Glutamatergic neuron (in vitro differentiated cells): ENCODE results near the gene JAKMIP2. TPM values are rescaled to one million over a fixed set of nuclear protein-coding genes. Genes with fewer than 3 reads are reported as not detected.
"Not testable (repeated sequence)": the region's sequence is repeated elsewhere in the genome, so short reads cannot be mapped to it uniquely, and the experiment has no call there.

ENCODE experiments used
- DNase-seq: peaks from one replicate; pipeline ENCODE4 v3.0.0; 2022
- H3K27ac Mint-ChIP-seq: one replicate; pipeline ENCODE4 v1.8.0; 2020; ENCODE audit warnings: mild to moderate bottlenecking, mixed read lengths, inconsistent platforms; ENCODE audit not compliant: unreplicated experiment
- H3K27me3 Mint-ChIP-seq: one replicate; pipeline ENCODE4 v1.8.0; 2020; ENCODE audit warnings: mild to moderate bottlenecking, moderate library complexity, mixed read lengths, inconsistent platforms; ENCODE audit not compliant: unreplicated experiment
- H3K36me3 Mint-ChIP-seq: one replicate; pipeline ENCODE4 v1.8.0; 2020; ENCODE audit warnings: mild to moderate bottlenecking, mixed read lengths, inconsistent platforms; ENCODE audit not compliant: unreplicated experiment
- H3K4me1 Mint-ChIP-seq: one replicate; pipeline ENCODE4 v1.8.0; 2020; ENCODE audit warnings: mild to moderate bottlenecking, low read depth, mixed read lengths, inconsistent platforms; ENCODE audit not compliant: unreplicated experiment
- H3K4me3 Mint-ChIP-seq: one replicate; pipeline ENCODE4 v1.8.0; 2020; ENCODE audit warnings: mild to moderate bottlenecking, mixed read lengths, inconsistent platforms; ENCODE audit not compliant: unreplicated experiment
- H3K9me3 Mint-ChIP-seq: one replicate; pipeline ENCODE4 v1.8.0; 2020; ENCODE audit warnings: mild to moderate bottlenecking, moderate library complexity, mixed read lengths, inconsistent platforms; ENCODE audit not compliant: unreplicated experiment
- long read RNA-seq: library from polyadenylated mRNA; unstranded; transcript quantifications from one replicate; pipeline ENCODE4 v2.0.0, GENCODE V29; 2020; ENCODE audit not compliant: unreplicated experiment
- total RNA-seq: library from RNA; stranded (reverse); fragmentation: NEBNext Ultra II Directional; extraction: Animal tissue kit (Norgen Biotek cat#: 25700); gene quantifications from one replicate; pipeline ENCODE4 v1.2.1, GENCODE V29; 2021; ENCODE audit not compliant: unreplicated experiment
- TF ChIP-seq, protein P1 (sequence below): fragments of 200-600 bp; sonication (generic); IDR thresholded peaks from one replicate; pipeline ENCODE4 v1.5.0; 2021; ENCODE audit not compliant: partially characterized antibody, unreplicated experiment

Gene JAKMIP2
- 88.2 TPM for total RNA-seq
- long read RNA-seq, full-length matches to known transcripts: 5 of 25 reads
- long read RNA-seq, partial matches to known transcripts: 16 of 25 reads
- long read RNA-seq, other reads (novel, unspliced or antisense): 4 of 25 reads

DNA sequence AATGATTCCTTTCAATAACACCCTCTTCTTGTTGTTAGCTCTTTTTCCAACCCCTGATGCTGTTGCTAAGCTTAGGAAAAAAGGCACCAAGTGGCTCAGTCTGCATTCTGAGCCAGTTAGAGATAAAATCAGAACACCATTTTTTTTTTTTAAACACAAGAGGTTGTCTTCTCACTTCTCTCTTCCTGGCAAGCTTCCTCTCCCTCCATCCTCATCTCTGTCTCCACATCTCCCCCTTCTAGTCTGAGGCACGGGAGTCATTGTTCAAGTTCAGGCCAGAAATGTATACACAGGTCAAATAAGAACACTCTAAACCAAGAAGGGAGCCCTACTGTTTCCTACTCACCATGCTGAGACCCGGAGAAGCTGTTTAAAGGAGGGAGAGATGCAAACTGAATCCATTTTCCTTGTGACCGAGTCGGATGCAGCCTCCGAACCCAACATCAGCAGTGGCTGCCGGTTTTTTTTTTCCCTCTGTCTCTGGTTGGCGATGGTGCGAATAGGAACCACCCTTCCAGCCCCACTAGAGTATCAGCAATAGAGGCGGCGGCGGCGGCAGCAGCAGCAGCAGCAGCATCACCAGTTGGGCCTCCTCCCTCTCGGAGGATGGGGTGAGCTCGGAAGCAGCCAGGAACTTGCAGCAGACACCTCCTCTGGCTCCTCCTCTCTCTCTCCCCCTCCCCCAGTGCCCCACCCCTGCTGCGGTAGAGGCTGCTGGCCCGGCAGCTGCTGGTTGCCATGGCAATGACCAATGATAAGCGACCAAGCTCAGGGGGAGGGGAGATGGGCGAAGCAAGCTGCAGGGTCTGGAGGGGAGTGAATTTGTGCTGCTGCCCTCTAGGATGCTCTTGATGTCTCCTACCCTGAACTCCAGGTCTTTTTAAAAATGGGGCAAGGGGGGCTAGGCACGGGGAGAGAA lies at the start of gene JAKMIP2:
Gene JAKMIP2, minus strand, starts transcription at position 619 of the 919 bp plus-strand sequence. CDS start 110,922 bp downstream, outside the sequence.
- peak within 1 kb of the TSS; percentile 98 for H3K27ac Mint-ChIP-seq
- H3K36me3 Mint-ChIP-seq: no peaks in the 10 kb centered on the region
- peaks cover 9% of the 10 kb centered on the region for H3K4me1 Mint-ChIP-seq
- peak within 1 kb of the TSS; percentile 94 for H3K4me3 Mint-ChIP-seq
- H3K27me3 Mint-ChIP-seq: peaks cover 4% of the 10 kb centered on the region
- TF ChIP-seq, protein P1, sequence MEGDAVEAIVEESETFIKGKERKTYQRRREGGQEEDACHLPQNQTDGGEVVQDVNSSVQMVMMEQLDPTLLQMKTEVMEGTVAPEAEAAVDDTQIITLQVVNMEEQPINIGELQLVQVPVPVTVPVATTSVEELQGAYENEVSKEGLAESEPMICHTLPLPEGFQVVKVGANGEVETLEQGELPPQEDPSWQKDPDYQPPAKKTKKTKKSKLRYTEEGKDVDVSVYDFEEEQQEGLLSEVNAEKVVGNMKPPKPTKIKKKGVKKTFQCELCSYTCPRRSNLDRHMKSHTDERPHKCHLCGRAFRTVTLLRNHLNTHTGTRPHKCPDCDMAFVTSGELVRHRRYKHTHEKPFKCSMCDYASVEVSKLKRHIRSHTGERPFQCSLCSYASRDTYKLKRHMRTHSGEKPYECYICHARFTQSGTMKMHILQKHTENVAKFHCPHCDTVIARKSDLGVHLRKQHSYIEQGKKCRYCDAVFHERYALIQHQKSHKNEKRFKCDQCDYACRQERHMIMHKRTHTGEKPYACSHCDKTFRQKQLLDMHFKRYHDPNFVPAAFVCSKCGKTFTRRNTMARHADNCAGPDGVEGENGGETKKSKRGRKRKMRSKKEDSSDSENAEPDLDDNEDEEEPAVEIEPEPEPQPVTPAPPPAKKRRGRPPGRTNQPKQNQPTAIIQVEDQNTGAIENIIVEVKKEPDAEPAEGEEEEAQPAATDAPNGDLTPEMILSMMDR: no peak
- peaks cover 3% of the 10 kb centered on the region for H3K9me3 Mint-ChIP-seq
- peak; percentile 98 for DNase-seq

DNA sequence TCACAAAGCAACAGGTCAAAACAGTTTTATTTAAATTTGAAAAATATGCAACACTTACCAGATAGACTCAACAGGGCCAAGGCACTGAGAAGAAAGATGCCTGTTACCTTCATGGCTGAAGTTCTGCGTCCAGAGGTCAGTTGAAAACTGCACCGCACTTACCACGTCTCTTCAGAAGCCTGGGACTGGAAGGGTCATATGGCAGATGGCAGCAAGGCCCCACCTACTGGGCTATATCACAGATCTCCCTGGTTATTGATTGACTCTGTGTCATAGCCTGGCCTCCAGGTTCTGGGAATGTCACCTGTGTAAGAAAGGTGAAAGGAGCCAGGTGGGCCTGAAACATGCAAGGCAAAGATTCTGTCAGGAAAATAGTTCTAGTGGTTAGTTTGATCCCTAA lies 48.9 kb upstream of the JAKMIP2 start, which contains the start of gene SPINK1:
Gene SPINK1, minus strand, starts transcription at position 207 of the 400 bp plus-strand sequence. Its CDS starts 94 bp downstream, at position 113.
- no peak within 1 kb of the TSS for H3K4me3 Mint-ChIP-seq
- H3K27me3 Mint-ChIP-seq: no peaks in the 10 kb centered on the region
- no peak for DNase-seq
- no peaks in the 10 kb centered on the region for H3K4me1 Mint-ChIP-seq
- no peak within 1 kb of the TSS for H3K27ac Mint-ChIP-seq
- TF ChIP-seq, protein P1: no peak
- H3K36me3 Mint-ChIP-seq: no peaks in the 10 kb centered on the region
- H3K9me3 Mint-ChIP-seq: no peaks in the 10 kb centered on the region

DNA sequence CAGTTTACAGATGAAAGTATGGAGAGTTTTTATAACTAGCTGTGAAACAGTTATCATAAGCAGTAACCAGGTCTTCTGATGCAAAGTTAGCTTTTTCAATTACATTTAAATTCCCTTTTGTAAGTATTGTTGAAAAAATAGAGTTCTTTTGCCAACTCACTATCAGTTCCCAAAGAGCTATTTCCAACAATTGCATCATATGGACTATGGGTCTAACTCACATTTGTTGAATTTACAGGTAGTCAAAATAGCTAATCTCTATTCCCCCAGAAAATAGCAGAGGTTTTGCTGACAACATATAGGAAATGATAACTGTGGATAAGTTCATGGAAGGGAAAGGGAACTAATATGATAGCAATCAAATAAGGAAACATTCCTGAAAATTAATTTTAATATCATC lies 47.5 kb upstream of the JAKMIP2 start:
- H3K27me3 Mint-ChIP-seq: no peaks in the 10 kb centered on the region
- TF ChIP-seq, protein P1: no peak
- no peaks in the 10 kb centered on the region for H3K9me3 Mint-ChIP-seq
- no peaks in the 10 kb centered on the region for H3K36me3 Mint-ChIP-seq
- DNase-seq: no peak
- no peak overlapping the region for H3K4me3 Mint-ChIP-seq
- H3K4me1 Mint-ChIP-seq: no peaks in the 10 kb centered on the region
- H3K27ac Mint-ChIP-seq: no peak overlapping the region

DNA sequence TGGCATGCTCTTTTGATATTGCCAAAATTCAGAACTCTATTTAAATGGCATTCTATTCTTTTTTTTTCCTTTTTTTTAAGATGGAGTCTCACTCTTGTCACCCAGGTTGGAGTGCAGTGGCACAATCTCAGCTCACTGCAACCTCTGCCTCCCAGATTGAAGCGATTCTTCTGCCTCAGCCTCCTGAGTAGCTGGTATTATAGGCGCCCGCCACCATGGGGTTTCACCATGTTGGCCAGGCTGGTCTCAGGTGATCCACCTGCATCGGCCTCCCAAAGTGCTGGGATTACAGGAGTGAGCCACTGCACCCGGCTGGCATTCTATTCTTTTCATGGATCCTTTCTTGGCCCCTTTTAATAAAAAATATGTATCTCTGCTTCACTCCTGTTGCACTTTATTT lies 44.5 kb upstream of the JAKMIP2 start:
- H3K27ac Mint-ChIP-seq, H3K27me3 Mint-ChIP-seq, DNase-seq, H3K4me1 Mint-ChIP-seq, H3K9me3 Mint-ChIP-seq, H3K36me3 Mint-ChIP-seq, H3K4me3 Mint-ChIP-seq: not testable (repeated sequence)

DNA sequence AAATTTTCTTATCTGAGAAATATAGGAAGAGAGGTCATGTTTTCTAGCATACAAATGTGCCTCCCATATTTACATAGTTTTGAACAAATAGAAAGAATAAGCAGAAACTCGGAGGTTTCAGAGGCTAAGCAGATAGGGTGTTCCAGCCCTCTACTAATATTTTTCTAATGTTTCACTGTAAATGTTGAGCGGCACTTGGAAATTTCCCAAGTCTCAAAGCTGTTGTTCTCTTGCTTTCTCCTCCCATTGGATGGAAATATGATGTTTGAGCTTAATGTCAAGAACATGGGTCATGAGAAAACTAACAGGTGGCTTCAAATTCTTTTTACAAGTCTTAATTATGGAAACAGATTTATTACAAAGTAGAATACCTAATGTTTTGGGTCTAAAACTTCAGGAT lies 43.8 kb upstream of the JAKMIP2 start:
- Mint-ChIP-seq H3K36me3 (no peaks in the 10 kb centered on the region), H3K27ac (no peak overlapping the region), H3K4me3 (no peak overlapping the region), H3K9me3 (no peaks in the 10 kb centered on the region), H3K27me3 (no peaks in the 10 kb centered on the region), H3K4me1 (peaks cover 5% of the 10 kb centered on the region)
- DNase-seq: no peak
- TF ChIP-seq, protein P1: no peak
